Body of pancreas (tissue), 4 donors: ENCODE measurements around the gene TRAF3. TPM values are rescaled to one million over a fixed set of nuclear protein-coding genes. Genes with fewer than 3 reads are reported as not detected.
A peak's percentile ranks its signal among the peaks of the same experiment; 100 is the strongest.

Source experiments
- ATAC-seq: fragments of 150-250 bp; one replicate; pipeline ENCODE4 v1.9.1; 2016
- DNase-seq, 4 donors: peaks; one replicate each; pipeline ENCODE4 v3.0.0-alpha.2; 2019
- H3K27ac ChIP-seq, 4 donors: fragments of 200-600 bp; sonication (generic); 1 replicate in 3 of 4; 2 replicates in 1 of 4; pipeline versions ENCODE4 v1.5.1 to v1.6.1; 2016 to 2019; ENCODE audit warnings: mild to moderate bottlenecking in 1 of 4, mixed read lengths in 1 of 4, moderate library complexity in 1 of 4
- H3K27me3 ChIP-seq, 2 donors: fragments of 200-600 bp; sonication (generic); one replicate each; pipeline ENCODE4 v1.6.0; 2016; ENCODE audit warnings: mild to moderate bottlenecking in 1 of 2
- H3K36me3 ChIP-seq, 2 donors: fragments of 200-600 bp; sonication (generic); replicated peaks in 1 of 2; 2 replicates each; pipeline ENCODE4 v1.5.1; 2016; ENCODE audit warnings: low read depth in 2 of 2; ENCODE audit not compliant: insufficient read depth in 1 of 2
- H3K4me1 ChIP-seq: fragments of 200-600 bp; sonication (generic); one replicate; pipeline ENCODE4 v1.6.0; 2016
- H3K4me3 ChIP-seq, 2 donors: fragments of 200-600 bp; sonication (generic); 1 replicate in 1 of 2; 2 replicates in 1 of 2; pipeline ENCODE4 v1.5.1; 2016 to 2019
- H3K9me3 ChIP-seq, 3 donors: fragments of 200-600 bp; sonication (generic); 1 replicate in 2 of 3; 2 replicates in 1 of 3; pipeline ENCODE4 v1.5.1; 2016
- CTCF ChIP-seq, 7 experiments: fragments of 450-650 bp in 4 of 7; fragments of 200-600 bp in 3 of 7; sonication (generic) in 3 of 7; IDR thresholded peaks; one replicate each; pipeline ENCODE4 v1.5.1; 2016 to 2019; ENCODE audit warnings: antibody characterized with exemption in 7 of 7
- POLR2A ChIP-seq, 3 donors: fragments of 450-650 bp; IDR thresholded peaks; one replicate each; pipeline ENCODE4 v1.6.1; 2016; ENCODE audit warnings: antibody characterized with exemption in 3 of 3, mild to moderate bottlenecking in 2 of 3
- WGBS, 2 donors: methylation state at CpG; one replicate each; pipeline ENCODE4 v1.1.5; 2017; 5-methylcytosine and 5-hydroxymethylcytosine counted together
- intact Hi-C: fragments of 100-400 bp; cut with DNase I; formaldehyde crosslinking; loops from one replicate; pipeline ENCODE4 v1.15.1; 2023
- total RNA-seq, 2 donors: library from RNA; depleted of rRNA; stranded (reverse); fragments of >200 nt; gene quantifications; one replicate each; pipeline ENCODE4 v1.1.0, GENCODE V29; 2016

The TRAF3 gene
- total RNA-seq, 2 donors from 2014 or later = 10.4 to 22.7 TPM

DNA sequence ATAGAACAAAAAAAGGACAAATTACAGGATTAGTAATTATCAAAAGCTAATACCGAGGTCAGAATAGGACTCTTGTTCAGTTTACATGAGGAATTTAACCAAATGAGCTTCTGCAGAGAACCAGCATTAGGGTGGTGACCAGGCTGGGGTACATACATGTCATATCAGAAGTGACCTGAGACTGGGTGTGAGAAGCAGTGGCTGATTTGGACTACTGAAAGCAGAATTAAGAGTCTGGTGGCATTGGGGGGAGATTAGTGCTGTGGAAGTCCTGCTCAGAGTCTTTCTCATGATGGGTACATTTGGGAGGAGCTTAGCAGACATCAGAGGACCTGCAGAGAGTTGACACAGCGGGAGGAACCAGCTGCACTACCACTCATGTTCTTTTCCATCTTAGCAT lies 21.7 kb downstream of the TRAF3 start:
- no peak overlapping the region for H3K4me3 ChIP-seq
- H3K27me3 ChIP-seq = no peaks in the 10 kb centered on the region
- 85 to 89% methylated on average over 2 of the region's 2 CpGs for WGBS, 2 donors
- intact Hi-C loops = no loop called here
- no peak for DNase-seq
- H3K27ac ChIP-seq = no peak overlapping the region
- H3K36me3 ChIP-seq = no peaks in the 10 kb centered on the region
- H3K9me3 ChIP-seq = no peaks in the 10 kb centered on the region
- H3K4me1 ChIP-seq = peaks cover 6% of the 10 kb centered on the region
- TF ChIP-seq POLR2A (IDR thresholded peaks at IDR 0.05) (no peak), CTCF (IDR thresholded peaks at IDR 0.05) (no peak)
- no peak for ATAC-seq

GRCh38 chr14:102799684-102800562 lies 22.7 kb downstream of the TRAF3 start:
- WGBS, 2 donors = 66 to 80% methylated on average over 5 to 8 of the region's 8 CpGs
- peaks cover 6% of the 10 kb centered on the region for H3K4me1 ChIP-seq
- TF ChIP-seq CTCF (IDR thresholded peaks at IDR 0.05) = no peak
- no peak for TF ChIP-seq POLR2A (IDR thresholded peaks at IDR 0.05)
- ATAC-seq = peak; percentile 28
- DNase-seq = no peak
- H3K36me3 ChIP-seq = no peaks in the 10 kb centered on the region
- H3K27ac ChIP-seq = no peak overlapping the region
- no peaks in the 10 kb centered on the region for H3K9me3 ChIP-seq
- intact Hi-C loops = no loop called here
- no peaks in the 10 kb centered on the region for H3K27me3 ChIP-seq
- H3K4me3 ChIP-seq = no peak overlapping the region

DNA sequence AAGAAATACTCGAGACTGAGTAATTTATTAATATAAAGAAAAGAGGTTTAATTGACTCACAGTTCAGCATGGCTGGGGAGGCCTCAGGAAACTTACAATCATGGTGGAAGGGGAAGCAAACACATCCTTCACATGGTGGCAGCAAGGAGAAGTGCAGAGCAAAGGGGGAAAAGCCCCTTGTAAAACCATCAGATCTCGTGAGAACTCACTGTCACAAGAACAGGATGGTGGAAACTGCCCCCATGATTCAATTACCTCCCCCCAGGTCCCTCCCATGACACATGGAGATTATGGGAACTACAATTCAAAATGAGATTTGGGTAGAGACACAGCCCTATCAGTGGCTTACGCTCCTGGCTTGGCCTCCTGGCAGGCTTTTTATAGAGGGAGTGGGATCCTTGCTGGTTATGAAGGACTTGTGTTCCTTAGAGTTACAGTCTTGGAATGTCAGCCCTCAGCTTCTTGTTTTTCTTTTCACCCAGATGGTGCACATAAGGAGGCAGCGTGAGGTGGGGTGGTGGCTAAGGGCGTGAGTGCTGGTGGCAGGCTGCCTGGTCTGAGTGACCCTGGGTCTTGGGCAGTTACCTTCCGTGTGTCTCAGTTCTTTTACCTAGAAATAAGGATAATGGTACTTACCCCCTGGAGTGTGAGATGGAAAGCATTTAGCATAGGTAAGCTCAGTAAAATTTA lies 25.7 kb downstream of the TRAF3 start:
- DNase-seq = no peak
- intact Hi-C loops = no loop called here
- ATAC-seq = no peak
- no peaks in the 10 kb centered on the region for H3K9me3 ChIP-seq
- no peaks in the 10 kb centered on the region for H3K36me3 ChIP-seq
- H3K27me3 ChIP-seq = no peaks in the 10 kb centered on the region
- TF ChIP-seq POLR2A (IDR thresholded peaks at IDR 0.05) = no peak
- no peak for TF ChIP-seq CTCF (IDR thresholded peaks at IDR 0.05)
- 95 to 96% methylated on average over 6 of the region's 6 CpGs for WGBS, 2 donors
- H3K4me1 ChIP-seq = no peaks in the 10 kb centered on the region
- H3K27ac ChIP-seq = no peak overlapping the region
- H3K4me3 ChIP-seq = no peak overlapping the region

DNA sequence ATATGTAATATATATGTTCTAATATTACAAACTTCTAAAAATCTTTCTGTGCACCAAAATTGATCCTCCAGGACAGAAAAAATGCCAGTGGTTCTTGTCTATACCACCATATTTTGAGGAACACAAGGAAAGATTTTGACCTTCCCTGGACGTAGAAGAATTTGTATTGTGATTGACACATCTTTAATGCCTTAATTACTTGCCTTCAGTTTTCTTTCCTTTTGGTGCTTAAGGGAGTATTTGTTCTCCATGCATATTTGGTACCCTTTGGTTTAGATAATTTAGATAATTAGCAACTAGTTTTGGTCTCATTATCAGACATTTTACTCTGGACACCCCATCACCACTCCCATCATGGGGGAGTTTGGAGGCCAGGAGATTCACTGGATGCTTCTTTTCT lies 27.6 kb downstream of the TRAF3 start:
- Histone ChIP-seq H3K4me3 (no peak overlapping the region), H3K27ac (no peak overlapping the region), H3K9me3 (no peaks in the 10 kb centered on the region), H3K4me1 (no peaks in the 10 kb centered on the region), H3K27me3 (no peaks in the 10 kb centered on the region), H3K36me3 (no peaks in the 10 kb centered on the region)
- DNase-seq (no peak), ATAC-seq (no peak)
- WGBS, 2 donors = 65 to 71% methylated on average over 1 of the region's 1 CpG
- intact Hi-C loops = no loop called here
- TF ChIP-seq CTCF (IDR thresholded peaks at IDR 0.05) (no peak), POLR2A (IDR thresholded peaks at IDR 0.05) (no peak)
